H9 (cell line): ENCODE results near the gene REC114. TPM values are rescaled to one million over a fixed set of nuclear protein-coding genes. Genes with fewer than 3 reads are reported as not detected.

Experiments used
- DNase-seq: peaks from one replicate; pipeline ENCODE4 v3.0.0-alpha.2; 2017
- H2AFZ ChIP-seq: one replicate; pipeline ENCODE4 v1.6.1; 2013; ENCODE audit warnings: mild to moderate bottlenecking, low read length, control low read depth, moderate library complexity
- H2AK5ac ChIP-seq: 2 replicates; pipeline ENCODE4 v1.6.1; 2013; ENCODE audit warnings: low read length, control low read depth, mixed read lengths; ENCODE audit not compliant: insufficient read length
- H2BK120ac ChIP-seq: one replicate; pipeline ENCODE4 v1.6.1; 2013; ENCODE audit warnings: low read depth, mild to moderate bottlenecking, low read length, control low read depth, inconsistent platforms; ENCODE audit not compliant: poor library complexity, severe bottlenecking
- H2BK12ac ChIP-seq: 2 replicates; pipeline ENCODE4 v1.6.1; 2013; ENCODE audit warnings: low read length, control low read depth, mixed read lengths, low read depth; ENCODE audit not compliant: insufficient read length
- H2BK15ac ChIP-seq: 2 replicates; pipeline ENCODE4 v1.6.1; 2013; ENCODE audit warnings: low read depth, low read length, control low read depth
- H2BK20ac ChIP-seq: one replicate; pipeline ENCODE4 v1.6.1; 2013; ENCODE audit warnings: low read depth, mild to moderate bottlenecking, low read length, control low read depth, inconsistent platforms; ENCODE audit not compliant: poor library complexity, severe bottlenecking
- H2BK5ac ChIP-seq: 2 replicates; pipeline ENCODE4 v1.6.1; 2013; ENCODE audit warnings: low read length, control low read depth, mixed read lengths; ENCODE audit not compliant: insufficient read length
- H3K14ac ChIP-seq: 2 replicates; pipeline ENCODE4 v1.6.1; 2013; ENCODE audit warnings: low read length, control low read depth; ENCODE audit not compliant: insufficient read depth
- H3K18ac ChIP-seq: 2 replicates; pipeline ENCODE4 v1.6.1; 2013; ENCODE audit warnings: low read depth, mild to moderate bottlenecking, mixed read lengths, low read length, control low read depth; ENCODE audit not compliant: insufficient read length
- H3K23ac ChIP-seq: 2 replicates; pipeline ENCODE4 v1.6.1; 2013; ENCODE audit warnings: low read length, control low read depth, mixed read lengths, low read depth; ENCODE audit not compliant: insufficient read length
- H3K23me2 ChIP-seq: 2 replicates; pipeline ENCODE4 v1.6.1; 2013; ENCODE audit warnings: low read depth, mild to moderate bottlenecking, mixed read lengths, low read length, control low read depth; ENCODE audit not compliant: insufficient read length, poor library complexity, severe bottlenecking
- H3K27ac ChIP-seq: 2 replicates; pipeline ENCODE4 v1.5.1; 2013; ENCODE audit warnings: low read length, control low read depth, mixed read lengths, low read depth; ENCODE audit not compliant: insufficient read length
- H3K27me3 ChIP-seq: 2 replicates; pipeline ENCODE4 v1.6.1; 2013; ENCODE audit warnings: low read length, control low read depth, inconsistent platforms; ENCODE audit not compliant: insufficient read depth
- H3K4ac ChIP-seq: 2 replicates; pipeline ENCODE4 v1.6.1; 2013; ENCODE audit warnings: low read depth, mild to moderate bottlenecking, control low read depth, inconsistent platforms, low read length, moderate library complexity
- H3K4me1 ChIP-seq: 2 replicates; pipeline ENCODE4 v1.6.1; 2013; ENCODE audit warnings: low read length, control low read depth, inconsistent platforms; ENCODE audit not compliant: insufficient read depth
- H3K4me2 ChIP-seq: 2 replicates; pipeline ENCODE4 v1.6.1; 2013; ENCODE audit warnings: low read length, control low read depth, mixed read lengths; ENCODE audit not compliant: insufficient read length, insufficient read depth
- H3K56ac ChIP-seq: 2 replicates; pipeline ENCODE4 v1.6.1; 2013; ENCODE audit warnings: low read depth, mild to moderate bottlenecking, mixed read lengths, low read length, control low read depth; ENCODE audit not compliant: insufficient read length
- H3K79me1 ChIP-seq: 2 replicates; pipeline ENCODE4 v1.6.1; 2013; ENCODE audit warnings: low read depth, mild to moderate bottlenecking, moderate library complexity, low read length, control low read depth, inconsistent platforms; ENCODE audit not compliant: insufficient read depth, poor library complexity, severe bottlenecking
- H3K79me2 ChIP-seq: 2 replicates; pipeline ENCODE4 v1.6.1; 2013; ENCODE audit warnings: low read length, control low read depth, inconsistent platforms; ENCODE audit not compliant: insufficient read depth
- H3K9ac ChIP-seq: 2 replicates; pipeline ENCODE4 v1.6.1; 2013; ENCODE audit warnings: low read length, control low read depth, mixed read lengths; ENCODE audit not compliant: insufficient read length; ENCODE audit errors: extremely low read depth
- H3K9me3 ChIP-seq: one replicate; pipeline ENCODE4 v1.6.1; 2013; ENCODE audit warnings: low read depth, low read length, inconsistent platforms; ENCODE audit not compliant: control insufficient read depth
- H3T11ph ChIP-seq: one replicate; pipeline ENCODE4 v1.6.1; 2013; ENCODE audit warnings: mild to moderate bottlenecking, low read length, control low read depth, inconsistent platforms
- H4K20me1 ChIP-seq: one replicate; pipeline ENCODE4 v1.6.1; 2013; ENCODE audit not compliant: control insufficient read depth, insufficient read length, insufficient read depth
- H4K5ac ChIP-seq: 2 replicates; pipeline ENCODE4 v1.6.1; 2013; ENCODE audit warnings: low read depth, mild to moderate bottlenecking, mixed read lengths, low read length, control low read depth; ENCODE audit not compliant: insufficient read length
- H4K8ac ChIP-seq: replicated peaks from 2 replicates; pipeline ENCODE4 v1.6.1; 2013; ENCODE audit warnings: low read length, control low read depth, mixed read lengths, low read depth; ENCODE audit not compliant: insufficient read length
- H4K91ac ChIP-seq: 2 replicates; pipeline ENCODE4 v1.6.1; 2013; ENCODE audit warnings: low read depth, mild to moderate bottlenecking, moderate library complexity, mixed read lengths, low read length, control low read depth; ENCODE audit not compliant: insufficient read length
- H3K27ac Mint-ChIP-seq, 3 experiments: 2 replicates in 2 of 3; 3 replicates in 1 of 3; pipeline ENCODE4 v1.8.0; 2020 to 2021; ENCODE audit warnings: mixed read lengths in 3 of 3, mild to moderate bottlenecking in 1 of 3, moderate library complexity in 1 of 3
- H3K27me3 Mint-ChIP-seq: 2 replicates; pipeline ENCODE4 v1.8.0; 2021; ENCODE audit warnings: low read depth, mild to moderate bottlenecking, moderate library complexity, mixed read lengths
- H3K36me3 Mint-ChIP-seq, 3 experiments: 2 replicates in 2 of 3; 3 replicates in 1 of 3; pipeline ENCODE4 v1.8.0; 2020 to 2021; ENCODE audit warnings: low read depth in 3 of 3, mixed read lengths in 3 of 3; ENCODE audit not compliant: insufficient read depth in 1 of 3
- H3K4me1 Mint-ChIP-seq, 2 experiments: 2 replicates each; pipeline ENCODE4 v1.8.0; 2020; ENCODE audit warnings: mixed read lengths in 2 of 2
- H3K4me3 Mint-ChIP-seq, 2 experiments: 2 replicates in 1 of 2; 3 replicates in 1 of 2; pipeline ENCODE4 v1.8.0; 2020 to 2021; ENCODE audit warnings: mild to moderate bottlenecking in 2 of 2, mixed read lengths in 2 of 2, moderate library complexity in 1 of 2
- H3K9me3 Mint-ChIP-seq, 2 experiments: 2 replicates in 1 of 2; 3 replicates in 1 of 2; pipeline ENCODE4 v1.8.0; 2020; ENCODE audit warnings: mild to moderate bottlenecking in 2 of 2, mixed read lengths in 2 of 2, moderate library complexity in 1 of 2
- WGBS: extraction: QIAGEN DNeasy Blood & Tissue Kit; methylation state at CpG from one replicate; pipeline ENCODE4 v1.1.7; 2013; ENCODE audit warnings: missing lambda C conversion rate, low lambda C conversion rate, mixed read lengths; ENCODE audit not compliant: insufficient read length; ENCODE audit errors: extremely low coverage; 5-methylcytosine and 5-hydroxymethylcytosine counted together
- total RNA-seq: library from RNA; stranded (reverse); gene quantifications from 2 replicates; pipeline ENCODE4 v1.2.1, GENCODE V29; 2021
- TF ChIP-seq, protein P1 (sequence below): fragments of 200-600 bp; sonication (generic); conservative IDR thresholded peaks from 3 replicates; pipeline ENCODE4 v1.8.0; 2021; ENCODE audit warnings: antibody characterized with exemption, mild to moderate bottlenecking

Gene REC114
- total RNA-seq, 1 experiment from 2014 or later: not detected

DNA sequence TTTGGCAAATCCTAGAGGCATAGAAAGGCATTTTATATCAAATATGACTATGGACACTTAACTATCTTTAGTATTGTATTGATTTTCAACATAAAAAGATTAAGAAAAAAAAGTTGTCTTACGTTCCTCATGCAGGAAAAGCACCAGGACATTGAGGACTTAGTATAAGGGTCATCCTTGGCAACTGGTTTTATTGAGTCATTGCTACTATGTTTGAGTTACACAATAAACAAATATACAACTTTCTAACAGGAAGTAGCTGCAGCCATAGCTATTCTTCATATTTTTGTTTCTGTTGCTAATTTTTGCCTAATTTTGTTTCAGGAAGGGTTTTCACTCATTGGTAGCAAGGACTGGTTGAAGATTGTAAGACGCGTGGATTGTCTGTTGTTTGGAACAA is 97.2 kb downstream of the REC114 start:
- no peaks in the 10 kb centered on the region for H3K4me1 ChIP-seq
- H4K20me1 ChIP-seq: no peaks in the 10 kb centered on the region
- no peak overlapping the region for H3K27ac Mint-ChIP-seq
- no peak overlapping the region for H3T11ph ChIP-seq
- no peaks in the 10 kb centered on the region for H3K27me3 ChIP-seq
- H3K23me2 ChIP-seq: no peaks in the 10 kb centered on the region
- no peak overlapping the region for H4K91ac ChIP-seq
- H3K36me3 Mint-ChIP-seq: no peaks in the 10 kb centered on the region
- no peak for DNase-seq
- no peak overlapping the region for H3K4me3 Mint-ChIP-seq
- H2BK5ac ChIP-seq: no peak overlapping the region
- no peaks in the 10 kb centered on the region for H3K4me1 Mint-ChIP-seq
- no peak overlapping the region for H3K27ac ChIP-seq
- no peak overlapping the region for H2AK5ac ChIP-seq
- H3K4me2 ChIP-seq: no peak overlapping the region
- no peaks in the 10 kb centered on the region for H3K79me1 ChIP-seq
- no peak overlapping the region for H2BK120ac ChIP-seq
- H3K23ac ChIP-seq: no peak overlapping the region
- H3K9ac ChIP-seq: no peak overlapping the region
- no peak overlapping the region for H2BK12ac ChIP-seq
- TF ChIP-seq, protein P1, sequence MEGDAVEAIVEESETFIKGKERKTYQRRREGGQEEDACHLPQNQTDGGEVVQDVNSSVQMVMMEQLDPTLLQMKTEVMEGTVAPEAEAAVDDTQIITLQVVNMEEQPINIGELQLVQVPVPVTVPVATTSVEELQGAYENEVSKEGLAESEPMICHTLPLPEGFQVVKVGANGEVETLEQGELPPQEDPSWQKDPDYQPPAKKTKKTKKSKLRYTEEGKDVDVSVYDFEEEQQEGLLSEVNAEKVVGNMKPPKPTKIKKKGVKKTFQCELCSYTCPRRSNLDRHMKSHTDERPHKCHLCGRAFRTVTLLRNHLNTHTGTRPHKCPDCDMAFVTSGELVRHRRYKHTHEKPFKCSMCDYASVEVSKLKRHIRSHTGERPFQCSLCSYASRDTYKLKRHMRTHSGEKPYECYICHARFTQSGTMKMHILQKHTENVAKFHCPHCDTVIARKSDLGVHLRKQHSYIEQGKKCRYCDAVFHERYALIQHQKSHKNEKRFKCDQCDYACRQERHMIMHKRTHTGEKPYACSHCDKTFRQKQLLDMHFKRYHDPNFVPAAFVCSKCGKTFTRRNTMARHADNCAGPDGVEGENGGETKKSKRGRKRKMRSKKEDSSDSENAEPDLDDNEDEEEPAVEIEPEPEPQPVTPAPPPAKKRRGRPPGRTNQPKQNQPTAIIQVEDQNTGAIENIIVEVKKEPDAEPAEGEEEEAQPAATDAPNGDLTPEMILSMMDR: no peak
- no CpG with 5 or more reads among the region's 3 CpGs for WGBS
- no peak overlapping the region for H4K5ac ChIP-seq
- H2BK20ac ChIP-seq: no peak overlapping the region
- H3K4ac ChIP-seq: no peak overlapping the region
- H2BK15ac ChIP-seq: no peak overlapping the region
- no peak overlapping the region for H2AFZ ChIP-seq
- no peaks in the 10 kb centered on the region for H3K79me2 ChIP-seq
- H3K9me3 ChIP-seq: no peaks in the 10 kb centered on the region
- H4K8ac ChIP-seq: no peak overlapping the region
- no peak overlapping the region for H3K56ac ChIP-seq
- no peaks in the 10 kb centered on the region for H3K9me3 Mint-ChIP-seq
- H3K27me3 Mint-ChIP-seq: no peaks in the 10 kb centered on the region
- H3K18ac ChIP-seq: no peak overlapping the region
- H3K14ac ChIP-seq: no peak overlapping the region
